NCI-H2029 (cell line): ENCODE results near the gene CCDC141.
"Not testable (repeated sequence)": the region's sequence is repeated elsewhere in the genome, so short reads cannot be mapped to it uniquely, and the experiment has no call there.

Experiments used
- DNase-seq: peaks from one replicate; lab custom pipeline; 2025; lab: John Stamatoyannopoulos, UW

CCDC141 gene

GRCh38 chr2:179049546-179050311 lies at the start of gene CCDC141:
TSS of gene CCDC141 (minus strand) at chr2:179050137. CDS start at chr2:179049941, 196 bp downstream.
- no peak for DNase-seq

GRCh38 chr2:179098080-179098689 lies 48.2 kb upstream of the CCDC141 start:
- no peak for DNase-seq

- DNase-seq, result no peak
Measured at GRCh38 chr2:179097131-179097530, 47.2 kb upstream of the CCDC141 start.

- peak; percentile 16 for DNase-seq
Measured at GRCh38 chr2:179096090-179096489, 46.2 kb upstream of the CCDC141 start.

- not testable (repeated sequence) for DNase-seq
Measured at GRCh38 chr2:179092912-179093311, 43.0 kb upstream of the CCDC141 start.

- no peak for DNase-seq
Measured at GRCh38 chr2:179082697-179083096, 32.8 kb upstream of the CCDC141 start.

- DNase-seq, result no peak
Measured at GRCh38 chr2:179081954-179082353, 32.0 kb upstream of the CCDC141 start.

GRCh38 chr2:179072527-179072926 lies 22.6 kb upstream of the CCDC141 start:
- DNase-seq, result no peak

- DNase-seq, result no peak
Measured at GRCh38 chr2:179071810-179072355, 21.9 kb upstream of the CCDC141 start.

- no peak for DNase-seq
Measured at GRCh38 chr2:179070895-179071294, 21.0 kb upstream of the CCDC141 start.

GRCh38 chr2:179069685-179070084 lies 19.7 kb upstream of the CCDC141 start:
- no peak for DNase-seq

GRCh38 chr2:179068991-179069643 lies 19.2 kb upstream of the CCDC141 start:
- no peak for DNase-seq

GRCh38 chr2:179059026-179059700 lies 9.2 kb upstream of the CCDC141 start:
- no peak for DNase-seq

GRCh38 chr2:179057737-179058136 lies 7.8 kb upstream of the CCDC141 start:
- DNase-seq, result no peak

- not testable (repeated sequence) for DNase-seq
Measured at GRCh38 chr2:179053568-179053967, 3.6 kb upstream of the CCDC141 start.

- DNase-seq, result no peak
Measured at GRCh38 chr2:179051250-179051649, 1.3 kb upstream of the CCDC141 start.

- no peak for DNase-seq
Measured at GRCh38 chr2:179050755-179051154, 818 bp upstream of the CCDC141 start.

- no peak for DNase-seq
Measured at GRCh38 chr2:179049203-179049545, 763 bp downstream of the CCDC141 start.

- DNase-seq, result no peak
Measured at GRCh38 chr2:179048099-179048498, 1.8 kb downstream of the CCDC141 start.

- not testable (repeated sequence) for DNase-seq
Measured at GRCh38 chr2:179045602-179046001, 4.3 kb downstream of the CCDC141 start.

- DNase-seq, result no peak
Measured at GRCh38 chr2:179044500-179044899, 5.4 kb downstream of the CCDC141 start.

- DNase-seq, result no peak
Measured at GRCh38 chr2:179037807-179038206, 12.1 kb downstream of the CCDC141 start.
